GM10248 (cell line): ENCODE results near the gene BUD23.
"Not testable (repeated sequence)": the region's sequence is repeated elsewhere in the genome, so short reads cannot be mapped to it uniquely, and the experiment has no call there.

Source experiments
- CTCF ChIA-PET: fragments of 300-600 bp; sonication (Branson Sonifier 250); formaldehyde crosslinking; extraction: SDS; loops from one replicate; lab custom pipeline; 2021; ENCODE audit warnings: antibody characterized with exemption; lab: Yijun Ruan, JAX
- POLR2A ChIA-PET: fragments of 350-650 bp; sonication (Branson Sonifier 250); formaldehyde crosslinking; extraction: SDS; loops from one replicate; lab custom pipeline; 2020; ENCODE audit warnings: antibody characterized with exemption; lab: Yijun Ruan, JAX
- DNase-seq: peaks from one replicate; pipeline ENCODE4 v3.0.0; 2012; ENCODE audit errors: extremely low spot score
- TF ChIP-seq, protein P1 (sequence below): IDR thresholded peaks from 2 replicates; pipeline ENCODE4 v1.5.1; 2012; ENCODE audit warnings: mild to moderate bottlenecking, low read depth; ENCODE audit errors: extremely low read depth, missing control alignments, control extremely low read depth

The BUD23 gene

DNA sequence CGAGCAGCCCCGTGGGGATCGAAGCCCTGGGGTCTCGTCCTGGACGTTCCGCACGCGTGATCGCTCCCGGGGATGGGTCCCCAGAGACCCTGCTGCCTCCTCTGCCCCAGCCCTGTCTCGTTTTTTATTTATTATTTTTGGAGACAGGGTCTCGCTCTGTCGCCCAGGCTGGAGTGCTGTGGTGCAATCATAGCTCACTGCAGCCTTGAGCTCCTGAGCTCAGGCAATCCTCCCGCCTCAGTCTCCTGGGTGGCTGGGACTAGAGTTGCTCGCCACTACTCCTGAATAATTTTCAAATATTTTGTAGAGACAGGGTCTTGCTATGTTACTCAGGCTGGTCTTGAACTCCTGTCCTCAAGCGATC lies 36.4 kb downstream of the BUD23 start:
- DNase-seq = no peak
- TF ChIP-seq, protein P1, sequence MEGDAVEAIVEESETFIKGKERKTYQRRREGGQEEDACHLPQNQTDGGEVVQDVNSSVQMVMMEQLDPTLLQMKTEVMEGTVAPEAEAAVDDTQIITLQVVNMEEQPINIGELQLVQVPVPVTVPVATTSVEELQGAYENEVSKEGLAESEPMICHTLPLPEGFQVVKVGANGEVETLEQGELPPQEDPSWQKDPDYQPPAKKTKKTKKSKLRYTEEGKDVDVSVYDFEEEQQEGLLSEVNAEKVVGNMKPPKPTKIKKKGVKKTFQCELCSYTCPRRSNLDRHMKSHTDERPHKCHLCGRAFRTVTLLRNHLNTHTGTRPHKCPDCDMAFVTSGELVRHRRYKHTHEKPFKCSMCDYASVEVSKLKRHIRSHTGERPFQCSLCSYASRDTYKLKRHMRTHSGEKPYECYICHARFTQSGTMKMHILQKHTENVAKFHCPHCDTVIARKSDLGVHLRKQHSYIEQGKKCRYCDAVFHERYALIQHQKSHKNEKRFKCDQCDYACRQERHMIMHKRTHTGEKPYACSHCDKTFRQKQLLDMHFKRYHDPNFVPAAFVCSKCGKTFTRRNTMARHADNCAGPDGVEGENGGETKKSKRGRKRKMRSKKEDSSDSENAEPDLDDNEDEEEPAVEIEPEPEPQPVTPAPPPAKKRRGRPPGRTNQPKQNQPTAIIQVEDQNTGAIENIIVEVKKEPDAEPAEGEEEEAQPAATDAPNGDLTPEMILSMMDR = no peak
- ChIA-PET CTCF (interaction anchor here (0.9 to 8.6 kb wide), 3 partner anchors 14 to 113 kb away, joined by 3 to 93 read pairs (median 8); no protein-coding TSS in a partner anchor), POLR2A (no interaction called here)

DNA sequence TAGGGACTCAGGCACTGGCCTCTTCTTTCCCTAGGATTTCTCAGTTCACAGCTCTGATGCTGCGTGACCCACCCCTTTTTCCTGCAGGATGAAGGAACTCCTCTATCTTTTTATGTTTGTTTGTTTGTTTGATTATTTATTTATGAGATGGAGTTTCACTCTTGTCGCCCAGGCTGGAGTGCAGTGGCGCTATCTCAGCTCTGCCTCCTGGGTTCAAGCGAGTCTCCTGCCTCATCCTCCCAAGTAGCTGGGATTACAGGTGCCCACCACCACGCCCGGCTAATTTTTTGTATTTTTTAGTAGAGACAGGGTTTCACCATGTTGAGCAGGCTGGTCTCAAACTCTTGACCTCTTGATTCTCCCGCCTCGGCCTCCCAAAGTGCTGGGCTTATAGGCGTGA lies 37.0 kb downstream of the BUD23 start:
- POLR2A ChIA-PET, DNase-seq: not testable (repeated sequence)

DNA sequence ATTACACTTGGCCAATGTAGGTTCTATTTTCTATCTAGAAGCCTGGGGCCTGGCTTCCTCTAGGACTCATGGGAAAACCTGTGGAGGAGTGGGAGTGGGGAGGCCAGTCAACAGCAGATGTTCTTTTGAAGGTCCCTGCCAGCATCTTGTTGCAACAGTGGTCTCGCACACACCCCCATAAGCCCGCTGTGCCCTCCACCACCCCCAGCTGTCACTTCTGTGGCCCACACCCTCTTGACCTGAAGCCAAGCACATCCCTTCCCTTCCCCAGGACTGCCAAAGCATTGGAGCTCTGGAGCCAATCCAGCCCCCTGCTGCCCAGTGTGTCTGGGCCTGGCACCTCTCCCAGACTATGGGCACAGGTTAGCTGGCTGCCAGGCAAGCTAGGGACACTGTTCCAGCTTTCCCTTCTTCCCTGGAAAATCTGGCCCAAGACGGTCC lies 38.0 kb downstream of the BUD23 start:
- ChIA-PET POLR2A (no interaction called here), CTCF (interaction anchor here (1.0 to 8.6 kb wide), 2 partner anchors 13 to 115 kb away, joined by 3 to 93 read pairs; no protein-coding TSS in a partner anchor)
- TF ChIP-seq, protein P1 = no peak
- DNase-seq = no peak

More for the DNA sequence above, 37.0 kb downstream of the BUD23 start:
- CTCF ChIA-PET = interaction anchor here (2.1 to 8.6 kb wide), 2 partner anchors 14 to 114 kb away, joined by 8 to 93 read pairs; no protein-coding TSS in a partner anchor

DNA sequence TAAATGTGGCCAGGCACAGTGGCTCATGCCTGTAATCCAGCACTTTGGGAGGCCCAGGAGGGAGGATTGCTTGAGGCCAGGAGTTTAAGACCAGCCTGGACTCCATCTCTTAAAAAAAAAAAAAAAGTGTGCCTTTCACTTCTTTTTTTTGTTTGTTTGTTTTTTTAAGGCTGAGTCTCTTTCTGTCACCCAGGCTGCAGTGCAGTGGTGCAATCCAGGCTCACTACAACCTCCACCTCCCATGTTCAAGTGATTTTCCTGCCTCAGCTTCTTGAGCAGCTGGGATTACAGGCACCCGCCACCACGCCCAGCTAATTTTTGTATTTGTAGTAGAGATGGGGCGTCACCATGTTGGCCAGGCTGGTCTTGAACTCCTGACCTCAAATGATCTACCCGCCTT lies 38.8 kb downstream of the BUD23 start:
- CTCF ChIA-PET = interaction anchor here (1.0 to 8.6 kb wide), 2 partner anchors 13 to 115 kb away, joined by 3 to 93 read pairs; no protein-coding TSS in a partner anchor
- POLR2A ChIA-PET, DNase-seq: not testable (repeated sequence)

DNA sequence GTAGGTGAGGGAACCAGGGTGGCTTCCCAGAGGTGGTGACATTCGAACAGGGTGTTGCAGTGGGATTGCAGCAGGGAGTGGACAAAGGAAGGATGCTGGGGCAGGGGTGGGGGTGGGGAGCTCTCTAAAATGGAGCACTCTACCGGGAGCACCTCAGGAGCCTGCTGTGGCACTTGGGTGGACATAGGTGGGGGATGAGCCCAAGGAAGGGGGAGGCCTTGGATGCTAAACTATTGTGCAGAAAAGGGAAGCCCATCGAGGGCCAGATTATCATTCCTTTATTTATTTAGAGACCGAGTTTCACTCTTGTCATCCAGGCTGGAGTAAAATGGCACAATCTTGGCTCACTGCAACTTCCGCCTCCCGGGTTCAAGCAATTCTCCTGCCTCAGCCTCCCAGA lies 39.4 kb downstream of the BUD23 start:
- ChIA-PET POLR2A (no interaction called here), CTCF (interaction anchor here (4.8 to 8.6 kb wide), 2 partner anchors 14 to 116 kb away, joined by 40 to 93 read pairs; partner anchors contain the start of gene ABHD11)
- no peak for DNase-seq
- TF ChIP-seq, protein P1 = no peak

DNA sequence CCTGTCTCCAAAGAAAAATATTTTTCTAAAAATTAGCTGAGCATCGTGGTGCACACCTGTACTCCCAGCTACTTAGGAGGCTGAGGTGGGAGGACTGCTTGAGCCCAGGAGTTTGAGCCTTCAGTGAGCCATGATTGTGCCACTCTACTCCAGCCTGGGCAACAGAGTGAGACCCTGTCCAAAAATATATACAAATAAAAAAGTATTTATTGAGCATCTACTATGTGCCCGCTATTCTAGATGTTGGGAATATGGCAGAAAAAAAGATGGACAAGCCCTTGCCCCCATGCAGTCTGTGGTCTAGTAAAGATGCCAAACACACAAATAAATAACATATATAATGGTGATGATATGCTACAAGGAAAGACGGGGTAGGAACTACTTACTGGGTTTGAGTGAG lies 40.4 kb downstream of the BUD23 start:
- TF ChIP-seq, protein P1 = no peak
- POLR2A ChIA-PET = no interaction called here
- CTCF ChIA-PET = interaction anchor here (1.2 to 8.6 kb wide), 4 partner anchors 8 to 117 kb away, joined by 3 to 93 read pairs (median 26); partner anchors contain the start of gene ABHD11
- DNase-seq = no peak

DNA sequence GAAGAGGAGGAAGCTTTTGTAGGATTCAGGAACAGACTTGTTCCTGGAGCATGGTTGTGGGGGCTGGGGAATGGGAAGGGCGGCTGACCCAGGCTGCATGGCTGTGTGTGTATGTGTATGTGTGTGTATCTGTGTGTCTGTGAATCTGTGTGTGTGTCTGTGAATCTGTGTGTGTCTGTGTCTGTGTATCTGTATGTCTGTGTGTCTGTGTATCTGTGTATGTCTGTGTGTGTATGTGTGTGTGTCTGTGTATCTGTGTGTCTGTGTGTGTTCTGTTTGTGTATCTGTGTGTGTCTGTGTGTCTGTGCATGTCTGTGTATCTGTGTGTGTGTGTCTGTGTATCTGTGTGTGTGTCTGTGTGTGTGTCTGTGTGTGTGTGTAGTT lies 42.7 kb downstream of the BUD23 start:
- no peak for DNase-seq
- CTCF ChIA-PET = interaction anchor here (0.9 to 8.6 kb wide), 17 partner anchors 10 to 168 kb away, joined by 3 to 93 read pairs (median 4); partner anchors contain the start of genes ABHD11 and BCL7B
- POLR2A ChIA-PET = no interaction called here
- TF ChIP-seq, protein P1 = no peak

DNA sequence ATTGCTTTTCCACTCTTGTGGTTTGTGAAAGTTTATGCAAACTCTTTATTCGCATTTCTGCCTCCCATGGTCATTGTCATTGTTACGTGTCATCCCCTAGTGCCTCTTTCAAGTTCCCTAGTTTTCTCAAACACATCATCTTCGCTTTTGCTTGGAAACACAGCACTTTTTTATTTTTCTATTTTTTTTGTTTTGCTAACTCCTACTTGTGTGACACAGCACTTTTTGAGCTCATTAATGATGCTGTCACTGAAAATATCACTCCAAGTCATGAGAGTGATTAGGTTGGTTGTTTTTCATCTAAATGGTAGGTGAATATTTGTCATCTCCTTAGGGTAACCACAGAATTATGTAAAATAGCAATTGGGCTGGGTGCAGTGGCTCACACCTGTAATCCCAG lies 44.6 kb downstream of the BUD23 start:
- DNase-seq = no peak
- TF ChIP-seq, protein P1 = no peak
- CTCF ChIA-PET = interaction anchor here (1.1 to 11.8 kb wide), 2 partner anchors 16 to 120 kb away, joined by 3 to 170 read pairs; no protein-coding TSS in a partner anchor
- POLR2A ChIA-PET = no interaction called here
